GM20000 (cell line): ENCODE results near the gene NUDT5.

Source experiments
- DNase-seq: peaks from one replicate; pipeline ENCODE4 v3.0.0; 2012; ENCODE audit warnings: low spot score
- TF ChIP-seq, protein P1 (sequence below): IDR thresholded peaks from 2 replicates; pipeline ENCODE4 v1.5.1; 2012; ENCODE audit warnings: mild to moderate bottlenecking, control low read depth; ENCODE audit errors: extremely low read depth, missing control alignments

Gene NUDT5

GRCh38 chr10:12191715-12192114, 4.0 kb downstream of the NUDT5 start:
- DNase-seq, result no peak
- TF ChIP-seq, protein P1, sequence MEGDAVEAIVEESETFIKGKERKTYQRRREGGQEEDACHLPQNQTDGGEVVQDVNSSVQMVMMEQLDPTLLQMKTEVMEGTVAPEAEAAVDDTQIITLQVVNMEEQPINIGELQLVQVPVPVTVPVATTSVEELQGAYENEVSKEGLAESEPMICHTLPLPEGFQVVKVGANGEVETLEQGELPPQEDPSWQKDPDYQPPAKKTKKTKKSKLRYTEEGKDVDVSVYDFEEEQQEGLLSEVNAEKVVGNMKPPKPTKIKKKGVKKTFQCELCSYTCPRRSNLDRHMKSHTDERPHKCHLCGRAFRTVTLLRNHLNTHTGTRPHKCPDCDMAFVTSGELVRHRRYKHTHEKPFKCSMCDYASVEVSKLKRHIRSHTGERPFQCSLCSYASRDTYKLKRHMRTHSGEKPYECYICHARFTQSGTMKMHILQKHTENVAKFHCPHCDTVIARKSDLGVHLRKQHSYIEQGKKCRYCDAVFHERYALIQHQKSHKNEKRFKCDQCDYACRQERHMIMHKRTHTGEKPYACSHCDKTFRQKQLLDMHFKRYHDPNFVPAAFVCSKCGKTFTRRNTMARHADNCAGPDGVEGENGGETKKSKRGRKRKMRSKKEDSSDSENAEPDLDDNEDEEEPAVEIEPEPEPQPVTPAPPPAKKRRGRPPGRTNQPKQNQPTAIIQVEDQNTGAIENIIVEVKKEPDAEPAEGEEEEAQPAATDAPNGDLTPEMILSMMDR, result no peak

DNA sequence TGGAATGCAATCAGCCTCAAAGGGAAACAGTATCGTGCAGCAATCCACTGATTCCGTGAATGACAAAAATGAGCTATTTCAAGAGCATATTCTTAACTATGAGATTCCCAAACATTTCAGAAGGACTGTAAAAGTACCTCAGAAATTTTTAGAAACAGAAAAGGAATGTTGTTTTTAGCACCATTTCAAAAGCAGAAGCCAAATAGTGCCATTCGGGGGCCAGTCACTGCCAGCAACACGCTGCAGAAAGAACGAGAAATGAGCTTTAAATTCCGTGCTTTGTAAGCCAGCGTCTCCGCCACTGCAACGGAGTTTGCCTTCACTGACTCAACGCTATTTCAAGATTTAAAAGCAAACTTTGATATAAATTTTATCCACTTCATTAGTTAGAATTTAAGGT, 6.3 kb downstream of the NUDT5 start:
- DNase-seq, result no peak
- TF ChIP-seq, protein P1, result no peak

DNA sequence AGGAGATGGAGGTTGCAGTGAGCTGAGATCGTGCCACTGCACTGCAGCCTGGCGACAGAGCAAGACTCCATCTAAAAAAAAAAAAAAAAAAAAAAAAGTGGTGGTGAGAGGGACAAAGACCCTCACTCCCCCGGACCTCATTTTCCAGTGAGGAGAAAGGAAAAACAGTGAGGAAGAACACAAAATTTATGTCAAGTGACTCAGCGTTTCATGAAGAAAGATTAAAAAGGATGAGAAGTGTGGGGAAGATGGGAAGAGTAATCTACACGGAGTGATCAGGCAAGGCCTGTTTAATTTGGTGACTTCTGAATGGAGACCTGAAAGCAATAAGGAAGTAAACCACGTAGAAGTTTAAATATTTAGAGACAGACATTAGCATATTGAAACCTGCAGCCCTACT, 7.0 kb downstream of the NUDT5 start:
- no peak for DNase-seq
- TF ChIP-seq, protein P1, result no peak

GRCh38 chr10:12187321-12187905, 8.3 kb downstream of the NUDT5 start:
- TF ChIP-seq, protein P1, result no peak
- no peak for DNase-seq

DNA sequence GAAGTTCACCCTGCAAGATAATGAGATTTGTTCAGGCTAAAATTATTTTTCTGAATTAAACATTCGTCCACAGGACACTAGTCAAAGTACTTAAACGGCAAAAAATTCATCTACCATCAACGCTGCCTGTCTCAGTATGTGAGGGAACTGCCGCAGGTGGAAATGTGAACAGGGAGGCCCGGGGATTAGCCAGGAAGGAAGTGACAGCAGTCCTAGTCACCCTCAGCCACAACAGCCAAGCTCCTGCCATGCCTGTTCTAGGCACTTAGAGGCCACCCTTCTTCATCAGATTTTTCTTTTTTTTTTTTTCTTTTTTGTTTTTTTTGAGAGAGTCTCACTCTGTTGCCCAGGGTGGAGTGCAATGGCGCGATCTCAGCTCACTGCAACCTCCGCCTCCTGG, 9.4 kb downstream of the NUDT5 start:
- DNase-seq, result no peak
- TF ChIP-seq, protein P1, result no peak

- TF ChIP-seq, protein P1, result no peak
- no peak for DNase-seq
Observed at GRCh38 chr10:12184165-12184564, 11.5 kb downstream of the NUDT5 start.

GRCh38 chr10:12181065-12181775, 14.5 kb downstream of the NUDT5 start:
- peak; percentile 29 for DNase-seq
- TF ChIP-seq, protein P1, result no peak
